GM15510 (cell line): Measurements from ENCODE around the gene ENOPH1.

Source experiments
- POLR2A ChIP-seq: IDR thresholded peaks from 3 replicates; pipeline ENCODE4 v1.6.1; 2011; ENCODE audit warnings: borderline replicate concordance; ENCODE audit not compliant: insufficient read length; ENCODE audit errors: extremely low read depth

ENOPH1 gene

DNA sequence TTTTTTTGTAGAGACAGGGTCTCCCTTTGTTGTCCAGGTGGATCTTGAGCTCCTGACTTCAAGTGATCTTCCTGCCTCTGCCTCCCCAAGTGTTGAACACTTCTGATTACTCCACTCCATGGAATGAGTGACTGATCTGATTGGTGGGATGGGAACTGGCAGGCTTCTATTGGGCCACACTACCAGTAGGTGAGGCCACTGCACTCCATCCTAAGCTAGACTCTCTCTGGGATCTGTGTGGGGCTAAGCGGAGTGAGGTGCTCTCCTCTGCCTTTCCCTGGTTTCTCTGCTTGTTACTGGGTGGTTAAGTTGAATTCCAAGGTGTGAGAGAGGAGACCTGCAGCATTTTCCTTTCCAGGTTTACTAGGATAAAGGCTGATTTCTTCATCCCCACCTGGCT lies 58.7 kb downstream of the ENOPH1 start:
- TF ChIP-seq POLR2A: no peak

DNA sequence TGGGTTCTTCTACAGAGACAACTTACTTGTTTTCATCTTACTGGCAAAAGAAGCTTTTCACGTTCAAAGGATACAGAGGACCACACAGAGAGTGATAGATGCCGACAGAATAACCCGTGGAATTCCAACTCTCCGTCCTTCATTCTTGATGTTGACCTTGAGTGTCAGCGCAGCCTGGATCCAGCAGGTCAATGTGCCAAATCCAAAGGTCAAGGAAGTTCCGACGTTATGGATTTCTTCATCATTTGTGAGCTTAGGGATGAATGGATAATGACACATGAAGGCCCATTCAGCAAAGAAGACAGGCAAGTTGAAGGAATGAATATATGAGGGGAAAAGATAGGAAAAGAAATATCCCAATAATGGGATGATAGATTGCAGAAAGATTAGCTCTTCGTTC lies 59.6 kb downstream of the ENOPH1 start:
- no peak for TF ChIP-seq POLR2A

DNA sequence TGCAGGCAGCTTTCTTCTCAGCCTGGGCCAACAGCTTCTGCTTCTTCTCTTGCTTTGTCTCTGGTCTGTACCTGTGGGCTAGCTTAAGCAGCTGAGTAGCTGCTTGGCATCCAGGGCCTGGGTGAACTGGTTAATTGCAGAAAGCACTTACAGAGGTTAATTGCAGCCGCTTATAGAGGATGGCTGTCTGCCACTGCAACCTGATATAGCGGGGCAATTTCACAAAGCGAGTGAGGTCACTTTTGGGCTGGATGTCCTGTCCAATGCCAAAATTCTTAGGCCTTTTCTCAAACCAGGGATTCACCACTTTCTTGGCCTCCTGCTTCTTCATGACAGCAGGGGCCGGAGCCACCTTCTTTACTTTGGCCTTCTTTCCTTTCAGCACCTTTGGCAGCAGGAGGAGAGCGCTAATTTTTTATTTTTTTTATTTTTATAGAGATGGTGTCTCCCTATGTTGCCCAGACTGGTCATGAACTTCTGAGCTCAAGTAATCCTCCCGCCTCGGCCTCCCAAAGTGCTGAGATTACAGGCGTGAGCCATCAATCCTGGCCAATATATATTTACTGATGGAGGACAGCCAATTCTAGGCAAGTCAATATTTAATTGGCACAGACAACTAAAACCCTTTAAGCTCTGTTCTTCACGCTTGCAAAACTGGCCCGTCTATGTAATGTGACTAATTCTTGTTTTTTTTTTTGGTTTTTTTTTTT lies 61.0 kb downstream of the ENOPH1 start:
- TF ChIP-seq POLR2A: no peak

DNA sequence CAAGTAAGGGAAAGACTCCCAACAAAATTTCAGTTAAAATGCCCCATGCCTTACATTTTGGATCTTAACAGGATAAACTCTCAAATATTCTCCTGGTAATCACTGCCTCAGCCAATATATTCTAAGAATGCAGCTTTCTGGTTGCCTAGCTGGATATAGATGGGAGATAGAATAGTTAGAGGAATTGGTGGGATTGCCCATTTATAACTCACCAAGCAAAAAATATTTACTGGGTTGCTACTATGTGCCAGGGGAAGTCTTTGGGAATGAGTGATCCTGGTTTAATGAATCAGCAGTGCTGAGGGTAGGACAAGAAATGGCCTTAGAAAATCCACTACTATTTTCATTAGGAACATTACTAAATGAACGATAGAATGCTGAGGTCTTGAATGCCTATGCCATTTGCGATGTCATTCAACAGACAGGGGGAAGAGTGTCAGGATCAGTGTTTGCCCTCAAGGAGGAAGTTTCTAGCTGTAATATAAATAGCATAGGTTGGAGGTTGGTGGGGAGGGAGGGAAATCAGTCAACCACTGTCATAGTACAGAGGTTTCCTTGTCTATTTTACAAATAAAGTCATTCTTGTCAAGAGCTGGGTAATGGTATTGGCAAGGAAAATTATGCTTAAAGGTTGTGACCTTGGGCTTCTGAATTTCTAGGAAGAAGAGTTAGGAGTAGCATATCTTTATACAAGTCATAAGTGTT lies 63.5 kb downstream of the ENOPH1 start:
- TF ChIP-seq POLR2A: no peak

DNA sequence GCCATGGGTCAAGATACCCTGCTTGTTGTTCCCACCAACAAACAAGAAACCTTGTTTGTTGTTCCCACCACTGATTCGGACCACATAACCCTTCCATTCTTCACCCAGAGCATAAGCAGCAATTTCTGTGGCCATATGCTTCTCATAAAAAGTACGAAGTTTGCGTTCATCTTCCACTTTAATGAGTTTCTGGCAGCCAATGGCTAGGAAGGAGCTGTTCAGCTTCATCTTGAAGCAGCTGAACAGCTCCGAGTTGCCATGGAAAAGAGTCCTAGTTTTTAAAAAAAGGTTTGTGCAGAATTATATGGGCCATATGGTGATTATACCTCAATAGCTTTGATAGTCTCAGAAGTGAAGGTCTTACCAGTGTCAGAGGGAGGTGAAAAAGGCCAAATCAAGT lies 65.3 kb downstream of the ENOPH1 start:
- TF ChIP-seq POLR2A: no peak

DNA sequence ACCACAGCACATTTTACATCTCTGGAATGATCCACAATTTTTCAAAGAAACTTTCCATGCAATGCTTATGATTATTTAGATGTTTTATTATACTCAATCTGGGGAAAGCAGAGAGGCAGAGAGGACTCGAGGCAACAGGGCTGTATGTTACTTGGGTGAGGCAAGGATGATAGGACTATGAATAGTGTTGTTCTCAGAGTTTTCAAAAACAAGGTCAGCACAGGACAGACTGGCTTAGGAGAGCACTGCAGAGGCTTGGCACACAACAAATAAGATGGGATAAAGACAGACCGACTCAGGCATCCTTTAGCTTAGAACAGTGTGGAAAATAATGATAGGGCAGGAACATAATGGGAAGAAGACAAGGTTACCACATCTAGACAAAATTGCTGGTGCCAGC lies 66.0 kb downstream of the ENOPH1 start:
- no peak for TF ChIP-seq POLR2A

DNA sequence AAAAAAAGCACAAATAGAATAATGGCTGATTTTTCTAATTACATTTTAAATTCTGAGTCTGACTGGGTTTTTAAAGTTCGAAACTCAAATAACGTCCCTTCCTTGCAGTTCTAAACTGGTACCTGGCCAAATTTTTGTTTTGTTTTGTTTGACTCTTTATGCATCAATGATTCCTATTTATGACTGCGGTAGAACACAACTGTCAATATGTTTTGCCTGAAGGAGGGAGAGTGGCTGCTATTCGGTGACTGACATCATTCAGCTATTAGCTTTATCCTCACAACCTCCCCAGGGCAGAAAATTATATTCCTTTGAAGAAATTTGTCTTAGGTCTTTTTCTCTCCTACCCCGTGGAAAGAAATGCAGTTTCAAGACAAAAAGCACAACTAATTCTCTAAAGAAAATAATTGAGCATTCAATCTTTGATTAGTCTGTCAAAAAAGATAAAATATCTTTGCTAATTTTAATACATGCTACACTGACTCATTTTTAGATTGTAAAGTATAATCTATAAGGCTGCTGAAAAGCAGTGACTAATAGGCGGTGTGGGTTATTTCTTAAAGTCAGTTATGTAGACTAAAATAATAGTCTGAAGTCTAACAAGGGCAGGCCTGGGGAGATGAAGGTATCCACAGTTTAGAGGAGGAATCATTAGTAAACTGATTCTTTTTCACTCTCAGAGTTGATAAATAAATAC lies 69.5 kb downstream of the ENOPH1 start:
- TF ChIP-seq POLR2A: no peak

DNA sequence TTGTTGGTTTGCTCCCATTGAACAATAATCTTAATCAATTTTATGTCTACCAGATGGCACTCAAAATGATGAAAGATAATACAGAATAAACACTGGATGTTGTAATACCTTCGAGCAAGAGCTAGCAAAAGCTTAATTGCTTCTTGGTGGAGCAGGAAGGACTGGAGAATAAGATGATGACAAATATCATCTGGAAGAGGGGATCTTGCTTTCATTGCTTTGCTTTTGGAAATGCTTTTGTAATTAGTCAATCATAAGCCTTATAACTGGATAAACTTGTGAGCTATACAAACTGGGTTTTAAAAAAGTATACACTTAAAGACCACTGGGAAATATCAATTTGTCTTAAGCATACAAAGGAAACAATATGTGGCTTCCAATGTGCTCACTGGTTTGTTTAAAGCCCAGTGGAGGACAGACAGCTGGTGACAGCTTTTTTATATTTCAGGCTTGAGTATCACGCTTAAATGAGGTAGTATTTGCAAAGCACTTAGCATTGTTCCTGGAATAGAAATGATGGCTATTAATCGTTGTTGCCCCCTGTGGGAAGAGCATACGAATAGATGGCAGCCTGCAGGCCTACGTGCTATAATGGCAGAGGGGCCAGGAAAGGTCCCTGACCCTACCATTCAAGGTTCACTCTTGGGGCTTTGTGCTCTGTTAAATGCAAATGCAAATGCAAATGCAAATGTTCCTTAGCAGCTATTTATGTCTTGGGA lies 70.2 kb downstream of the ENOPH1 start:
- no peak for TF ChIP-seq POLR2A

DNA sequence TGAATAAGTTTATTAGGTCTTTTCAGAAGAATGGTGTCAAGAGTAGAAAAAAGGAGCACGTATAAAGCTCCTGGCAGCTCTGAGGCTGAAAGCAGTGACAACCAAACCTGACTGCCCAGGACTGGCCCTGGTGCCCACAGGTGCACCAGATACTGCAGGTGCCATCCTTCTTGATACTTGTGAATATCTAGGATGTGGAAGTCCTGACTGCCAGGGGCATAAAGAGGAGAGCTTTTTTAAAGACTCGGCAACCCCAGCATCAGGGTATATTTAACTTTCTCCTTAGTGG lies 70.7 kb downstream of the ENOPH1 start:
- TF ChIP-seq POLR2A: no peak

DNA sequence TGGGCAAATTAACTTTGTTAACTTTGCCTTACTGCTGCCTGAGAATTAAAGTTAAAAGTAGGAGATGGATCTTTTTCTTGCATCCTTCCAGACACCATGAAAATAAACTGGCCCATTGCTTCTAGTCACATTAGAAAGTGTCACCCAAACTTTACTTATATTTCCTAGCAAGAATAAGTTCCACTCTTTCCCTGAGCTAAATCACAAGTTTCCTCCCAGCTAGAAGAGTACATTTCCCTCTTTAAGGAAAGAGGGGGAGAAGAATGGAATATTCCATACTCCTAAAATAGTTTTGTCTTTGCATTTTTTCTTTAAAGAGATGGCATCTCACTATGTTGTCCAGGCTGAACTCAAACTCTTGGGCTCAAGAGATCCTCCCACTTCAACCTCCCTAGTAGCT lies 77.6 kb downstream of the ENOPH1 start:
- no peak for TF ChIP-seq POLR2A

DNA sequence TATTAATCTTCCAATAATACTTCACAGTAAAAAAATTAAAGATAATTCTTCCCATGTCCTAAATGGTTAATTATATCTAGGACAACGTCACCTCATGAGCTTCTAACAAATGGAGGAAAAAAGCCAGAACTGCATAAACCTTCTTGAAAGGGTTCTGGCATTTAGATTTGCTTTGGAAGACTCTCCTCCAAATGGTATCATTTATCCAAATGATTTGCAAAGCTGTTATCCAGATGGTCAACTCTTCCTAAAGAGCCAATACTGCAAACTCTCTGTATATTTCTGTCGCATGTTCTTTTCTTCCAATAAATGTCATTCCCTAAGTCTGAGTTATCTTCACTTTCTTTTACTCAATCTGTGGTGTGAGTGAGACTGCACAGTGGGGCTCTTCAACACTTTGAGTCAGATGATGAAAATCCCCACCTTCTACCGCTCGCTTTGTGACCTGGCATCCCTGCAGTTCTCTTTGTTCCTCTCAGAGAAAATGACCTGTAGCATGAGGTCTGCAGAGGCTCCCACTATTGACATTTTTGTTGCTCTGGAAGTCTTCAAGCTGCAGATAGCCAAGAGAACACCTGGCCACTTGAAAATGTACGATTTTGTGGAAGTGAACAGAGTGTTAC lies 78.5 kb downstream of the ENOPH1 start:
- TF ChIP-seq POLR2A: no peak

DNA sequence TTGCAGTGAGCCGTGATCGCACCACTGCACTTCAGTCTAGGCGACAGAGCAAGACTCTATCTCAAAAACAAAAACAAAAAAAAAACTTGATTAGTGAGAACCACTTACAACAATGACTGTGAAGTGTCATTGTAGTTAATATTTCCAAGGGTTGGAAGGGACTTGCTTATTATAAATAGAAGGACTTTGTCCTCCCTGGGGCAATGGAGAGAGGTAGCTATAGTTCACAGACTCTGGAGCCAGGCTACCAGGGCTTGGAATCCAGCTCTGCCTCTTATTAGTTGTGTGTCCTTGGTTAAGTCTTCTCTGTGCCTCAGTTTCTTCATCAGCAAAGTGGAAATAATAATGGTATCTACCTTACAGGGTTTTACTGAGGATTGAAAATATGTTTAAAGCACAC lies 79.8 kb downstream of the ENOPH1 start:
- TF ChIP-seq POLR2A: no peak
